ENCODE data around the gene DENND1A.

GRCh38 chr9:123938401-123938800, 8.5 kb upstream of the DENND1A start:
- TF ChIP-seq, protein P1, sequence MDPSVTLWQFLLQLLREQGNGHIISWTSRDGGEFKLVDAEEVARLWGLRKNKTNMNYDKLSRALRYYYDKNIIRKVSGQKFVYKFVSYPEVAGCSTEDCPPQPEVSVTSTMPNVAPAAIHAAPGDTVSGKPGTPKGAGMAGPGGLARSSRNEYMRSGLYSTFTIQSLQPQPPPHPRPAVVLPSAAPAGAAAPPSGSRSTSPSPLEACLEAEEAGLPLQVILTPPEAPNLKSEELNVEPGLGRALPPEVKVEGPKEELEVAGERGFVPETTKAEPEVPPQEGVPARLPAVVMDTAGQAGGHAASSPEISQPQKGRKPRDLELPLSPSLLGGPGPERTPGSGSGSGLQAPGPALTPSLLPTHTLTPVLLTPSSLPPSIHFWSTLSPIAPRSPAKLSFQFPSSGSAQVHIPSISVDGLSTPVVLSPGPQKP (IDR thresholded peaks at IDR 0.05; ENCODE audit: low read depth, low read length) = no peak
- no peak for TF ChIP-seq POLR2A (IDR thresholded peaks at IDR 0.05; ENCODE audit: low read length)
- no peak for TF ChIP-seq SREBF2 (IDR thresholded peaks at IDR 0.05)
- no peak for TF ChIP-seq BCL3 (IDR thresholded peaks at IDR 0.05)
- TF ChIP-seq, protein P2, sequence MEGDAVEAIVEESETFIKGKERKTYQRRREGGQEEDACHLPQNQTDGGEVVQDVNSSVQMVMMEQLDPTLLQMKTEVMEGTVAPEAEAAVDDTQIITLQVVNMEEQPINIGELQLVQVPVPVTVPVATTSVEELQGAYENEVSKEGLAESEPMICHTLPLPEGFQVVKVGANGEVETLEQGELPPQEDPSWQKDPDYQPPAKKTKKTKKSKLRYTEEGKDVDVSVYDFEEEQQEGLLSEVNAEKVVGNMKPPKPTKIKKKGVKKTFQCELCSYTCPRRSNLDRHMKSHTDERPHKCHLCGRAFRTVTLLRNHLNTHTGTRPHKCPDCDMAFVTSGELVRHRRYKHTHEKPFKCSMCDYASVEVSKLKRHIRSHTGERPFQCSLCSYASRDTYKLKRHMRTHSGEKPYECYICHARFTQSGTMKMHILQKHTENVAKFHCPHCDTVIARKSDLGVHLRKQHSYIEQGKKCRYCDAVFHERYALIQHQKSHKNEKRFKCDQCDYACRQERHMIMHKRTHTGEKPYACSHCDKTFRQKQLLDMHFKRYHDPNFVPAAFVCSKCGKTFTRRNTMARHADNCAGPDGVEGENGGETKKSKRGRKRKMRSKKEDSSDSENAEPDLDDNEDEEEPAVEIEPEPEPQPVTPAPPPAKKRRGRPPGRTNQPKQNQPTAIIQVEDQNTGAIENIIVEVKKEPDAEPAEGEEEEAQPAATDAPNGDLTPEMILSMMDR (IDR thresholded peaks at IDR 0.05) = no peak
- no peak for TF ChIP-seq CHD4 (IDR thresholded peaks at IDR 0.05; ENCODE audit: borderline replicate concordance)
- TF ChIP-seq, protein P3, sequence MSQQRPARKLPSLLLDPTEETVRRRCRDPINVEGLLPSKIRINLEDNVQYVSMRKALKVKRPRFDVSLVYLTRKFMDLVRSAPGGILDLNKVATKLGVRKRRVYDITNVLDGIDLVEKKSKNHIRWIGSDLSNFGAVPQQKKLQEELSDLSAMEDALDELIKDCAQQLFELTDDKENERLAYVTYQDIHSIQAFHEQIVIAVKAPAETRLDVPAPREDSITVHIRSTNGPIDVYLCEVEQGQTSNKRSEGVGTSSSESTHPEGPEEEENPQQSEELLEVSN (IDR thresholded peaks at IDR 0.05; ENCODE audit: borderline replicate concordance, low read depth) = no peak
- TF ChIP-seq EP300 (IDR thresholded peaks at IDR 0.05) = no peak
- TF ChIP-seq, protein P4, sequence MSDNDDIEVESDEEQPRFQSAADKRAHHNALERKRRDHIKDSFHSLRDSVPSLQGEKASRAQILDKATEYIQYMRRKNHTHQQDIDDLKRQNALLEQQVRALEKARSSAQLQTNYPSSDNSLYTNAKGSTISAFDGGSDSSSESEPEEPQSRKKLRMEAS (IDR thresholded peaks at IDR 0.05) = no peak
- TF ChIP-seq PBX3 (IDR thresholded peaks at IDR 0.05) = no peak
- TF ChIP-seq REST (IDR thresholded peaks at IDR 0.05) = no peak
- no peak for TF ChIP-seq FOSL2 (IDR thresholded peaks at IDR 0.05)
- TF ChIP-seq FOSL2 (CRISPR knock-in tag; IDR thresholded peaks at IDR 0.05) = no peak
- TF ChIP-seq NFE2L2 (conservative IDR thresholded peaks at IDR 0.05; ENCODE audit: low read length) = no peak
- TF ChIP-seq MAFK (IDR thresholded peaks at IDR 0.05; ENCODE audit: partially characterized antibody) = no peak
